Measurements from ENCODE around the gene KRTAP10-3. TPM values are rescaled to one million over a fixed set of nuclear protein-coding genes. Genes with fewer than 3 reads are reported as not detected.
"Not testable (repeated sequence)": the region's sequence is repeated elsewhere in the genome, so short reads cannot be mapped to it uniquely, and the experiment has no call there.

Gene KRTAP10-3
- total RNA-seq, 1 donor from 2014 or later = not detected

- DNase-seq (ENCODE audit: low spot score); ATAC-seq; intact Hi-C loops (cut with DNase I): not testable (repeated sequence)
Measured at GRCh38 chr21:44573630-44574456, 15.2 kb upstream of the KRTAP10-3 start, which contains the start of gene KRTAP10-4. Gene KRTAP10-4 (plus strand): TSS chr21:44573729. CDS start chr21:44573759, 30 bp downstream.

- no peak for ATAC-seq
- intact Hi-C loops (cut with DNase I) = no loop called here
Measured at GRCh38 chr21:44572959-44573583, 14.5 kb upstream of the KRTAP10-3 start.

GRCh38 chr21:44571844-44572782, 13.5 kb upstream of the KRTAP10-3 start:
- intact Hi-C loops (cut with DNase I) = no loop called here
- ATAC-seq = no peak
- peak; percentile 44 for DNase-seq (ENCODE audit: low spot score)

More at GRCh38 chr21:44572959-44573583, 14.5 kb upstream of the KRTAP10-3 start:
- DNase-seq (ENCODE audit: low spot score) = no peak

- ATAC-seq = no peak
- intact Hi-C loops (cut with DNase I) = no loop called here
- DNase-seq (ENCODE audit: low spot score) = no peak
Measured at GRCh38 chr21:44571296-44571695, 12.7 kb upstream of the KRTAP10-3 start.

DNA sequence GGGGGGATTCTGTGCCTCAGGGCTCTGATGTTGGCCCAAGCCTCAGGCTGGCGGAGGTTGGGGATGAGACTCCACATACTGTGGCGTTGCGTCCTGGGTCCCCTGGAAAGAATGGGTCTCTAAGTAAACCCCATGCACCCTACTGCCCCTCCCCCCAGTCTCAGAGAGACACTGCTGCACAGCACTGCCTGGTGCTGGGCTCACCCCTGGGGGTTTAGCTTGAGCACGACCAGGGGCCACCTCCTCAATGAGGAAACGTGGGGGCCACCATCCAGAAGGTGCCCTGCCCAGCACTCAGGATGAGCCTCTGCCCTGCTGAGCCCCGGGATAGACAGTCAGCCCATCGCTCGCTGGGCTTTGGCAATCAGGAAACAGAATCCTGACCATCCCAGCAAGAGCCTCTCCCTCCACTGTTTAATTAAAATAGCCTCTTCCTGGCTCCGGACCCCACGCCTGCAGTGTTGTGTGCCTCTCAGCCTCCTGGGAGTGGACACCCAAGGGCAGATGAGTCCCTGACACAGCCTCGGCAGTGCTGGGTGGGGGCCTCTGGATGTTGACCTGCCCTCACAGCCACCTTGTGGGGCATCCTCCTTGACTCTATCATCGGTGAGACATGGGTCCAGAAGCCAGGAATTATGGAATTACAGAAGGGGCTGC, 11.4 kb upstream of the KRTAP10-3 start:
- DNase-seq (ENCODE audit: low spot score) = no peak
- ATAC-seq = no peak
- intact Hi-C loops (cut with DNase I) = no loop called here

- ATAC-seq (no peak), DNase-seq (ENCODE audit: low spot score) (no peak)
- intact Hi-C loops (cut with DNase I) = no loop called here
Measured at GRCh38 chr21:44568667-44569556, 10.3 kb upstream of the KRTAP10-3 start.

GRCh38 chr21:44568261-44568660, 9.7 kb upstream of the KRTAP10-3 start:
- no peak for ATAC-seq
- intact Hi-C loops (cut with DNase I) = no loop called here
- no peak for DNase-seq (ENCODE audit: low spot score)

- DNase-seq (ENCODE audit: low spot score) = no peak
- intact Hi-C loops (cut with DNase I) = no loop called here
- no peak for ATAC-seq
Measured at GRCh38 chr21:44567481-44568171, 9.0 kb upstream of the KRTAP10-3 start.

GRCh38 chr21:44566403-44566802, 7.8 kb upstream of the KRTAP10-3 start:
- DNase-seq (ENCODE audit: low spot score) (no peak), ATAC-seq (no peak)
- intact Hi-C loops (cut with DNase I) = no loop called here

DNA sequence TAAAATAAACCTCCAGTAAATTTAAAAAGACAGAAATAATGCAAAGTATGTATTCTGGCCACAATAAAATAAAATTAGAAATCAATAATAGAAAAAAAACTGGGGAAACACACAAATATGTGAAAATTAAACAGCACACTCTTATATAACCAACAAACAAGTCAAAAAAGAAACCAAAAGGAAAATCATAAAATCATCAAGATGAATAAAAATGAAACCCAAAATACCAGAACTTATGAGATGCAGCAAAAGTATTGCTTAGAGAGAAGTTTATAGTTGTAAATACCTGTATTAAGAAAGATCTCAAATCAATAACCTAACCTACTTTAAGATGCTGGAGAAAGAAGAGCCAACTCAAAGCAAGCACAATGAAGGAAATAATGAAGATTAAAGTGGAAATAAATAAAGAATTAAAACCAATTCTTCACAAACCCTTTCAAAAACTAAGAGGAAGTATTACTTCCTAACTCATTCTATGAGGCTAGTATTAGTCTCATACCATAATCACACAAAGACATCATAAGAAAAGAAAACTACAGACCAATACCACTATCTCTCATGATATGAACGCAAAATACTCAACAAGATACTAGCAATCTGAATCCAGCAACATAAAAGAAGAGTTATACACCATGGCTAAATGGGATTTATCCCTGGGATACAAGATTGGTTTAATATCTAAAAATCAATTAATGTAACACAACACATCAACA, 6.4 kb upstream of the KRTAP10-3 start:
- no peak for DNase-seq (ENCODE audit: low spot score)
- no peak for ATAC-seq
- intact Hi-C loops (cut with DNase I) = no loop called here

GRCh38 chr21:44564099-44564498, 5.5 kb upstream of the KRTAP10-3 start:
- ATAC-seq (no peak), DNase-seq (ENCODE audit: low spot score) (no peak)
- intact Hi-C loops (cut with DNase I) = no loop called here

DNA sequence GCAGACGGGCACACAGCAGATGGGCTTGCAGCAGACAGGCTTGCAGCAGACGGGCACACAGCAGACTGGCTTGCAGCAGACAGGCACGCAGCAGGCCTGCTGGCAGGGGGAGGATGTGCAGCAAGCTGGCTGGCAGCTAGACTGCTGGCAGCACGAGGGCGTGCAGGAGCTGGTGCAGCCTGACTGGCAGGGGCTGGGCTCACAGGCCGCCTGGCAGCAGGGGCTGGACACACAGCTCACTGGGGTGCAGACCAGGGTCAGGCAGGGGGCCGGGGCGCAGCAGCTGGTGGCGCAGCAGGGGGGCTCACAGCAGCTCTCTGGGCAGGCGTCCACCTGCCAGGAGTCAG, 293 bp downstream of the KRTAP10-3 start:
- intact Hi-C loops (cut with DNase I); DNase-seq (ENCODE audit: low spot score); ATAC-seq: not testable (repeated sequence)

DNA sequence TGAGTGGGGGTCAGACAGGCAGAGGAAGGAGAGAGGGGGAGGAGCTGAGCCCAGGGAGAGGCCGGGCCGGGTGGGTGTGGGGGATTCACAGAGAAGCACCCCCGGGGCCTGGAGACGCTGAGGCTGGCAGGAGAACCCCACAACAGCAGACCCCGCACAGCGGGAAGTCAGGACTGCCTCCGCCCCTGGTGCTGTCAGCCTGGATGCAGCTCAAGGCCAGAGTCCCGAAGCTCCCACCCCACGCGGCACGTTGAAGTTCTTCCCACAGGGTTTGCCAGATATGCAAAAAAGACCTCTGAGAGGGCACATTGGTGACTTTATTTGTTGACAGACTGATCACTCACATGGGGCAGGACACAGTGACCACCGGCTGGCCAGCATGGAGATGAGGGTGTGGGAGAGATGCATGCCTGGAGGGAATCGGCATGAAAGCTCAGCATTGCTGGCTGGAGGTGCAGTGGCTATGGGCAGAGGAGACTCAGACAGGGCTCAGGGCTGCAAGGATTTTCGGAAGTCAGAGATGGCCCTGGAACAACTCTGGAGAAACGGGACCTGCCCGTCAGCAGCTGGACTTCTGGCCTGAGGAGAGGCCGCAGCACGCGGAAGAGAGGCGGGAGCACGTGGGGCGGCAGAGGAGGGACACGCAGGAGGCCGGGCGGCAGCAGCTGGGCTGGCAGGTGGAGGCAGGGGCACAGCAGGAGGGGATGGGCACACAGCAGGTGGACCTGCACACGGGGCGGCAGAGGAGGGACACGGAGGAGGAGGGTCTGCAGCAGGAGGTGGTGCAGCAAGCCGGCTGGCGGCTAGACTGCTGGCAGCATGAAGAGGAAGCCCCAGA, 885 bp downstream of the KRTAP10-3 start:
- intact Hi-C loops (cut with DNase I) = no loop called here
- DNase-seq (ENCODE audit: low spot score) = peak; percentile 38
- ATAC-seq = no peak

- DNase-seq (ENCODE audit: low spot score) (no peak), ATAC-seq (no peak)
- intact Hi-C loops (cut with DNase I) = no loop called here
Measured at GRCh38 chr21:44556879-44557278, 1.7 kb downstream of the KRTAP10-3 start.

DNA sequence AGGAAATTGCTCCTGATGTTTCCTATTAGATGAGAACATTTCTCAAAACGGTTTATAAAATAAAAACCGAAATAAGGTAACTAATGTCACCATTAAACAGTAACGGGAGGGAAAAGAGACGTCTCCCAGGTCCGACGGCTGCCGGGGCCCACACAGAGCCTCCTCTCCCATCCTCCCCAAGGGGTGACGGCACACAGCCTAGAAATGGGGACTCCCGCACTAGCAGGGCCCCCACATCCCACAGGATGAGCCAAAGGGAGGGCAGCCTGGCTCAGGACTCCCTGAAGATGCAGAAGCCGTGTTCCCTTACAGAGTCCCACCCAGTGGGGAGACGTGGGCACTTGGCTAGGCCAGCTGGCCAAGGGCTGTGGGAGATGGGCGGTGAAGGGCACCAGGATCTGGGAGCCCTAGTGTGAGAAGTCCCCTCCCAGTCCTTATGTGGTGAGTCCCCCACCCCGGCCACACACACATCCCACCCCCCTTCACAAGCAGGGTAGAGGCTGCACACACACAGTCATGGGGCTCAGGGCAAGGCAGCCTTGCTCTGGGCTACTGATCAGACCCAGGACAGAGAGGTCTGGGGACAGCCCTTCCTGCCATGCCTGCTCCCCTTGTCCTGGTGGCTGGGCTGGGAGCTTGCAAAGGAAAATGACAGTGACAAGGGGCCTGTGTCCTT, 3.3 kb downstream of the KRTAP10-3 start:
- no peak for DNase-seq (ENCODE audit: low spot score)
- ATAC-seq = no peak
- intact Hi-C loops (cut with DNase I) = no loop called here
